Pons (tissue), 1 donor: Measurements from ENCODE around the gene ITPRID1.
"Not testable (repeated sequence)": the region's sequence is repeated elsewhere in the genome, so short reads cannot be mapped to it uniquely, and the experiment has no call there.

Source experiments
- DNase-seq: peaks from one replicate; pipeline ENCODE4 v3.0.0-alpha.2; 2016; ENCODE audit warnings: low spot score

The ITPRID1 gene

GRCh38 chr7:31513790-31514189, at the start of gene ITPRID1:
Gene ITPRID1 (plus strand): TSS chr7:31514090. CDS start chr7:31553025, 38,935 bp downstream.
- no peak for DNase-seq

DNA sequence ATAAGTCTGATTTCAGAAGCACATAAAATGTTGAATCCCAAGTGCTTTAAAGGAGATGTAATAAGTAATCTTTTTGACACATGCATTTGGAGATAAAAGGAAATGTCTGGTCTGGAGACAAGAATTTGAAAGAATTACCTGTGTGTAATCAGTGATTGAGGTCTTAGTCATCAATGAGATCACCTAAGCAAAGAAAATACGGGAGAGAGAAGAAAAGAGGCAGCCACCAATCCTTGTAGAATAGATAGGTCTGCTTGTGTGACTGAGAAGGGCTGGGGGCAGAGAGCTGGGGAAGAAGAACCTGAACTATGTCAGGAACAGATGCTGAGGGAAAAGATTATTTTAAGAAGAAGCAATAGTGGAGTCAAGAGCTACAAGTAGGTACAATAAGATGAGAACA, 49.3 kb upstream of the ITPRID1 start:
- DNase-seq: no peak

DNA sequence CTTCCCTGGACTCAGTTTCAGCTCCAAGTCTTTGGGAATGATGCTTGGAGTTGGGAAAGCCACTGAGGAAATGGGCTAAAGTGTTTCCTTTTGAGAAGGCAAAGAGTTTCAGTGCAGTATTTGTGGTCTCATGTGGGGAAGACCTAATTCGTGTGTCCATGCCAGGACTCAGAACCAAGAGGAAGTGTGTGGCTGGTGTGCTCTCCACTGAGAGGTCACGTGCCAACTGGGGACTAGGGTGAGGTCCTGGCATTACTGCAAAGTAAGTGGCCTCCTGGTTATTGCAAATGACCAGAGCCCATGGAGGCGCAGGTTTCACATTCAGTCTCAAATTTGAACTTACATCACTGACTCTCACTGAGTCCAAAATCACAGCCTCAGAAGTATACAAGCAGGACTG, 48.6 kb upstream of the ITPRID1 start:
- DNase-seq: no peak

DNA sequence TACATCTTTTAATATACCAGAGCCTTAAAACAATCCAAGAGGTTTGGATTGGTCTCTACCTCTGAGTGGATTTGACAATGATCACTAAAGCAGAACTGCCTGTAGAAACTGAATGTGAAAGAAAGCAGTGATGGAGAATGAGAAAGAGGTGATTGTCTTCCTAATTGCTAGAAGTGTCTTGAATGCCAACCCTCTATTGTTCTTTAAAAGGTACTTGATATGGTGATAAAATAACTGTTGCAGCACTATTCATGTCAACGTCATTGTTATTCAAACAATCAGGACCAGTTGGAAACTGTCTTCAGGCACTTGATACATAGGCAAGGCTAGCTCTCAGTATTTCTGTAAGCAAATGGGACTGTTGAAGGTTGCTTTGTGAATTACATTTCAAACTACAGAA, 47.9 kb upstream of the ITPRID1 start:
- no peak for DNase-seq

GRCh38 chr7:31470883-31471282, 43.0 kb upstream of the ITPRID1 start:
- DNase-seq: not testable (repeated sequence)

GRCh38 chr7:31475368-31475767, 38.5 kb upstream of the ITPRID1 start:
- no peak for DNase-seq

DNA sequence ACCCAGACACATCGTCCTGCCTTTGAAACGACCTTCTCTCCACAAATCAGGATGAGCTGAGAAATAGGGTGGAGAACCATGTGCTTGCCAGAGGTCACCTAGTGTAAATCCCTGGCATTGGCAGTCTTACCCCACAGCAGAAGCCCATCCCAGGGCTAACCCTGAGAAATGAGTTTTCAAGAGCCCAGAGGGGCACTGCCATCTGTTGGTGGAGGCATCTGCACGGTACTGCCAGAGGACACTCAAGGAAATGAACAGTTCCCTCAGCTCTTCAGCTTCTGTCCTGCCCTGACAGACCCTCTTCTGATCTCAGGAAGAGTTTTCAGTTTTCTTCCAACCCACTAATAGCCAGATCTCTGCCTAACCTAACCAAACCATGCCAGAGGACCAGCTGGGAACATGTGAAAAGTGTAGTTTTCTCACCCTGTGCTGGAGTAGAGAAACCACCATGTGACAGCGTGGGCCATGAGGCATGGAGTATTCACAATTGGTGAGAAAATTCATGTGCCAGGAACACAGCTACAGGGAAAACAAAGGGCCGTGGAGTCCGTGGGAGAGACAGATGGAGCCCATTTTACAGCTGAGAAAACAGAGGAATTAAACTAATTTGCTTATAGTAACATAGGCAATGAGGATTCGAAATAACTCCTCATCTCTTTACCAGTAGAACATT, 37.7 kb upstream of the ITPRID1 start:
- no peak for DNase-seq

DNA sequence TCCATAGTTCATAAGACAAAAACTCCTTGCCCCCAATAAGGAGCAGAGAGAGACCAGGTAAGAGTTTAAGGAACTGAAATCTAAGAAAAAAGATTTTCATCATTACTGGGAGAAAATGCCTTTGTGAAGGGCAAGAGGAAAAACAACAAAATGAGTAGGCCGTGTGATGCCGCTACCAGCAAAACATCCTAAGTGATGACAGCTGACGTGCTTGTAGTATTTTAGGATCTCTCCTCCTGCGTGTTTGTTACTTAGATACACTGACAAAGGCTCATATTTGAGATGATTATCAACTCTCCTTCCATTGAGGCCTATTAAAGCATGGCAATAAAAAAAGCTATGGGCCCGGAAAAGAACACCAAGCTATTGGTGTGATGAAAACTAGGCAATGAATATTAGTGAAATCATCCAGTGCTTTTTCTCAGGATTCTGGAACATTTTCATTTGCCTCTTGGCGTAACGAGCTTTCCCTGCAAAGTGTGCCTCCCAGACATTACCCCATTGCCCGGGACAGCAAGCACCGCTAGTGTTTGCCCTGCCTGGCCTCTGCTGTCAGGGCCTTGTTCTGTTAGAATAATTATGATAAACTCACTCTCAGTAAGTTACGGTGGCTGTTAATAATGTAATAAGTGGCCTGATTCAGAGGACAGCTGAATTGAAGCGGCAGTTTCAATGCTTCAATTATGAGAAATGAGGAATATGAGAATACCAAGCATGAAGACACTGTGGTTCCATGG, 36.8 kb upstream of the ITPRID1 start:
- no peak for DNase-seq

DNA sequence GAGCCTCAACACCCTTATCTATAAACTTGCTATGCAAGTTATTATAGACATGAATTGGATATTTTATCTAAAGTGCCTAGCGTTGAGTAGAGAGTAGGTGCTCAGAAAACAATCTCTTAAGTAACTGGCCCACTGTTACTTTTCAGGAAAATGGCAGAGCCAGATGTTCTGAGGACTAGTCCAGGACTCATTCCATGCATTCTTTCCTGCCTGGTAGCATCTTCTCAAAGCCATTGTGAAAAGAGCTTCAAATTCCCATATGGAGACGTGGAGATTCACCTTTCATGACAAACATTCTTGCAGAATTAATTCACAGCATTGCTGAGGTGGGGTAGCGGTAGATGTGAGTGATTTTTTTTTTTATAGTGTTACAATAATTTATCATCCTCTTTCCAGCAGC, 35.9 kb upstream of the ITPRID1 start:
- DNase-seq: no peak

DNA sequence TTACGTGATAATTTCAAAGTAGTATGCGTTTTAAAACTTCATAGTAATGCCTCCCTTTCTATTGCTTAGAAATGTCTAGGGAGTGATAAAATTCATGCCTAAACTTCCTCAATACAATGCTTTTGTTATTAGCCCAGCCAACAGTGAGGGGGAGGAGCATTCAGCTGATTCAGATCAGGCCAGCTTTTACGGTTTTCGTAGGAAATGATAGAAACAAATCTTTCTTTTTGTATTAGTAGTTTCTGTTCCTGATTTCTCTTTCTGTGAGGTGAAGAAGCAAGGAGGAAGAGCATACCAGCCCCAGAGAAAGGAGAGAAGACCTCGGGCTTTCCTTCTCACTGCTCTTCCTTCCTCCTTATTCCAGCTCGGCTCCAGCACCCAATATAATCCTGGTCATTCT, 35.2 kb upstream of the ITPRID1 start:
- DNase-seq: peak; percentile 71

DNA sequence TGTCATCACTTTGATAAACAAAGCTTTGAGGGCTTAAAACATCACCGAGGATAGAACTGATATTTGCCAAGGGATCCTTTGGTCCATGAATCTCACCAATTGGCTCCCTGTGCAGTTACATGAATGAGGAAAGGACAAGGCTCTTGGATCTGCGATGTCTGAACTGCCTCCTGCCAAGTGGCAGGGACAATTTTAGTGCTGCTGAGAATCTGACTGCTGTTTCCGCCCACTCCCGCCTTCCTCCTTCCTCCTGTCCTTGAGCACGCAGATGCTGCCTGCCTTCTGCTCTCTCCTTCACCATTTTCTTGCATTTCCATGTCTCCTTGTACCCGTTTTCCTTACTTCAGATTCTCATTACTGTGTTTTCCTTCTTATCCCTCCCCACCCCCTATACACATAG, 26.8 kb upstream of the ITPRID1 start:
- no peak for DNase-seq

DNA sequence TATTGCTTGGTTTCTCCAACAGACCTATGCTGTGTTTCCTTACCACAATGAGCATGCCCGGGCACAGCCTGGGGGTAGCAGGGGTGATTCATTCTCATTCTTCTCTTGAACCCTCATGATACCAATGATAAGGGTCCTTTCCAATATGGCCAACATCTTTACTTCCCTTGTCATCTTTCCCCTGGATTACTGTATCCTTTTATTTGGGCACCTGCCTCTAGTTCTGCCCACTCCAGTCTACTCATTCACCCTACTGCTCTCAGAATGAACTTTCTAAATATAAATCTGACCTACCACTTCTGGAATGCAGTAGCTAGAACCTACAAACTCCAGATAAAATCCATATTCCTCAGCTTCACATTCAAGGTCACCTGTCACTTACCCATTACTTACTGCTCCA, 26.4 kb upstream of the ITPRID1 start:
- no peak for DNase-seq

GRCh38 chr7:31488562-31489203, 25.2 kb upstream of the ITPRID1 start:
- peak; percentile 32 for DNase-seq

DNA sequence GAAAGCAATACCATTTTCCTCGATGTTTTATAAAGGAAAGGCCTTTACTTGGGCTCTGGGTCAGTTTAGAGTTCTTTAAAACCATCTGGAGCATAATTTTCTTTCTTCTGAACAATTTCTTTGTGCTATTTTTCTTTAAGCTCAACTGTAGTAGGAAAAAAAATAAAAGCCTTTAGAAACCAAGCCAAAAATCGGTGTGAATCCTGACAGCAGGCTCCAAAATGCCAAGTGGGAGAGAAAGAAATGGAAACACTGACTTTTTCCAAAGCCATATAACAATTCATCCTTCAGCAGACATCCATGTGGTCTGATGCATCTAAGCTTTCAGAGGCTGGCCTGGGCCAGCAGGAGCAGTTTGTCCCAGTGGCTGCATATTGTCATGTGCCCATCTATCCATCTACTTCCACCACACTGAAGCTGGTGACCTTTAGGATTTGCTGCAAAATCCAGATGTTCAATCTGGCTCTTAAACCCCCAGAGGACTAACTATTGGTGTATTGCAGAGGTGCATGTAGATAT, 23.0 kb upstream of the ITPRID1 start:
- no peak for DNase-seq

- DNase-seq: no peak
Measured at GRCh38 chr7:31492086-31492485, 21.8 kb upstream of the ITPRID1 start.

- peak; percentile 39 for DNase-seq
Measured at GRCh38 chr7:31493714-31494181, 20.1 kb upstream of the ITPRID1 start.

GRCh38 chr7:31494421-31494820, 19.5 kb upstream of the ITPRID1 start:
- DNase-seq: no peak

GRCh38 chr7:31495653-31496052, 18.2 kb upstream of the ITPRID1 start:
- no peak for DNase-seq

DNA sequence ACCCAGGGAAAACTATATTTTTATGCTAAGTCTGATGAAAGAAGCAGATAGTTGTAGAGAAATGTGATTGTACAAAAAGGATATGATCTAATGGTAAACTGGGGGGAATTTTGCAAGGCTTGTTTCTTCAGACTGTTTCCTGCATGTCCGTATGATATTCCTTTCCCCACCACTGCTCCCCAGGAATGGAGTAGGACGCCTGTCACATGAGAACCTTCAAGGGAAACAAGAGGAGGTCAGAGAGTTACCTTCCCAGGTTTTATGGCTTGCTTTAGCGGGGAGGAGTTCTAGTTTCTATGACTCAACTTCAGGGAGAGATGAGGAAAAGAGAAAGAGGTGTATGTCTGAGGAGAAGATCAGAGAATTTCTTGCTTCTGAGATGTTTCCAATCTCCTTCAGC, 16.4 kb upstream of the ITPRID1 start:
- DNase-seq: no peak

DNA sequence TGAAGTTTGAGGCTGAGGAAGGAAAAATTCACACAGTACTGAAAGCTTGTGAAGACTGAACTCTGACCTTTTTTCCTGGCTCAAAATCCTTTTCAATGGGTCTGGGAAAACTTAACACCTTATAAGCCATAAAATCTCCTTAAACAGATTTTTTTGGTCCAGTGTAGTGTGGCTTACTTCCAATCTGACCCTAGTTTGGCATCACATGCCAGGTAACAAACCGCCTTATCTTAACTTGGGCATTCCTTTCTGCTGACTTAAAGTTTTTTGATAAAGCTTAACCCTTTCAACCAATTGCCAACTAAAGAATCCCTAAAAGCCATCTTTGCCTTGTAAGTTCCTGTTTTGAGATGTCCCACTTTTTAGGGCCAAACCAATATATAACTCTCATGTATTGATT, 13.2 kb upstream of the ITPRID1 start:
- DNase-seq: no peak

GRCh38 chr7:31508823-31509222, 5.1 kb upstream of the ITPRID1 start:
- DNase-seq: no peak

DNA sequence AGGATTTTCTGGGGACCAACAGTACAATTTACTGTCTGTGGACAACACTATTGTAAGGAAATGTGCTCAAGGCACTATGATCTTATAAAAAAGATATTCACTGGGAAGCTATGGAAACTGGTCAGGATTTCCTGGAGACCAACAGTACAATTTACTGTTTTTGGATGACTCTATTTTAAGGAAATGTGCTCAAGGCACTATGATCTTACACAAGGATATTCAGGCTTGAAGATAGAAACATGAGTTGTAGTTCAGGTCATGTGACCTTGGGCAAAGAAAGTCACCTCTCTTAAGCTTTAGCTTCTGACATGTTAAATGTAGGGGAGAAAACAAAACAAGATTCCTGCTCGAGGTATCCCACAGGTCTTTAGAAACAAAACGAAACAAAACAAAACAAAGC, 1.7 kb upstream of the ITPRID1 start:
- DNase-seq: no peak
